CD4-positive, CD25-positive, alpha-beta regulatory T cell (primary cell): Measurements from ENCODE around the gene NEK5. TPM values are rescaled to one million over a fixed set of nuclear protein-coding genes. Genes with fewer than 3 reads are reported as not detected.
"Not testable (repeated sequence)": the region's sequence is repeated elsewhere in the genome, so short reads cannot be mapped to it uniquely, and the experiment has no call there.

Experiments used
- ATAC-seq, 2 donors: fragments of 150-1000 bp; cut with Tn5 transposase; one replicate each; pipeline ENCODE4 v1.10.0; 2021; ENCODE audit warnings: low read depth in 2 of 2, moderate number of reproducible peaks in 2 of 2, moderate library complexity in 1 of 2
- DNase-seq, 3 donors: peaks; one replicate each; pipeline versions ENCODE4 v3.0.0 to v3.0.0-alpha.2; 2012 to 2022; ENCODE audit warnings: mixed read lengths in 1 of 3
- H3K27ac ChIP-seq: one replicate; pipeline ENCODE4 v1.7.0; 2013; ENCODE audit warnings: mild to moderate bottlenecking, low read length; ENCODE audit not compliant: insufficient read depth, poor library complexity, severe bottlenecking
- H3K27me3 ChIP-seq: one replicate; pipeline ENCODE4 v1.7.0; 2013; ENCODE audit warnings: low read length; ENCODE audit not compliant: control insufficient read depth, insufficient read depth
- H3K36me3 ChIP-seq: one replicate; pipeline ENCODE4 v1.7.0; 2013; ENCODE audit warnings: mild to moderate bottlenecking, low read length, moderate library complexity; ENCODE audit not compliant: control insufficient read depth, insufficient read depth
- H3K4me1 ChIP-seq: 2 replicates; pipeline ENCODE4 v1.7.0; 2013; ENCODE audit warnings: mild to moderate bottlenecking, low read length; ENCODE audit not compliant: insufficient read depth, control insufficient read depth, poor library complexity, severe bottlenecking
- H3K4me3 ChIP-seq: one replicate; pipeline ENCODE4 v1.7.0; 2013; ENCODE audit warnings: low read depth, mild to moderate bottlenecking, low read length, moderate library complexity
- H3K9me3 ChIP-seq, 2 experiments: 1 replicate in 1 of 2; 2 replicates in 1 of 2; pipeline ENCODE4 v1.7.0; 2013; ENCODE audit warnings: low read length in 2 of 2, mild to moderate bottlenecking in 1 of 2, moderate library complexity in 1 of 2; ENCODE audit not compliant: control insufficient read depth in 2 of 2
- H3K27ac Mint-ChIP-seq, 3 donors: one replicate each; pipeline ENCODE4 v1.8.0; 2020 to 2022; ENCODE audit warnings: mild to moderate bottlenecking in 3 of 3, mixed read lengths in 3 of 3, moderate library complexity in 2 of 3
- H3K27me3 Mint-ChIP-seq: one replicate; pipeline ENCODE4 v1.8.0; 2022; ENCODE audit warnings: mild to moderate bottlenecking, mixed read lengths
- H3K36me3 Mint-ChIP-seq: one replicate; pipeline ENCODE4 v1.8.0; 2020; ENCODE audit warnings: mixed read lengths
- H3K4me1 Mint-ChIP-seq, 4 donors: one replicate each; pipeline ENCODE4 v1.8.0; 2020 to 2022; ENCODE audit warnings: mixed read lengths in 4 of 4, mild to moderate bottlenecking in 1 of 4
- H3K4me3 Mint-ChIP-seq, 4 donors: one replicate each; pipeline ENCODE4 v1.8.0; 2020 to 2022; ENCODE audit warnings: mild to moderate bottlenecking in 4 of 4, mixed read lengths in 4 of 4, moderate library complexity in 3 of 4
- H3K9me3 Mint-ChIP-seq, 7 donors: one replicate each; pipeline ENCODE4 v1.8.0; 2020 to 2022; ENCODE audit warnings: mixed read lengths in 7 of 7, mild to moderate bottlenecking in 3 of 7, moderate library complexity in 2 of 7
- polyA plus RNA-seq, 4 donors: library from polyadenylated mRNA; unstranded; fragments of 300-500 nt; fragmentation: Illumina TruSeq; gene quantifications; one replicate each; pipeline ENCODE4 v1.2.3, GENCODE V29; 2021
- total RNA-seq: library from RNA; stranded (reverse); gene quantifications from one replicate; pipeline ENCODE4 v1.2.3, GENCODE V29; 2022

Gene NEK5
- total and polyA plus RNA-seq, 5 donors from 2014 or later = 0.06 to 0.07 TPM; not detected in 3

DNA sequence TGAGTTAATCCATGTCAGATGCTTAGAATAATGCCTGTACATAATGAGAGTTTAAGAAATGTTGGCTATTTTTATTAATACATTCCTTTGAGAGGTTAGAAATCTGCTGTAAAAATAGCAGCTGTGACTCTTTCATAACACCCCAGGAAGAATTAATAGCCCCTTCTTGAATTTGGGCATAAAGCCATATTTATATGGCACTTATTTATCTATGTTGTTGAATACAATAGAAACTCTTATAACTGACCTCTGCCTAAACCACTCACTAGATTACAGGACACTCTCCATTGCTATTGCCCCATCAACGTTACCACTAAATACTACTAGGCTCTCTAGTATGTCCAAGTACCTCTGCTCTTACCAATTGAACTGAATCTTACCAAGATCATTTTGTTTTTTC is 16.3 kb downstream of the NEK5 start:
- Mint-ChIP-seq H3K9me3 (peaks cover 0 to 5% (median 0%) of the 10 kb centered on the region in 7 donors), H3K4me3 (no peak overlapping the region), H3K27ac (no peak overlapping the region), H3K4me1 (no peaks in the 10 kb centered on the region), H3K27me3 (peaks cover 42% of the 10 kb centered on the region), H3K36me3 (no peaks in the 10 kb centered on the region)
- Histone ChIP-seq H3K36me3 (no peaks in the 10 kb centered on the region), H3K9me3 (no peaks in the 10 kb centered on the region), H3K27ac (no peak overlapping the region), H3K27me3 (peaks cover 21% of the 10 kb centered on the region), H3K4me1 (no peaks in the 10 kb centered on the region), H3K4me3 (no peak overlapping the region)
- DNase-seq (no peak), ATAC-seq (no peak)

DNA sequence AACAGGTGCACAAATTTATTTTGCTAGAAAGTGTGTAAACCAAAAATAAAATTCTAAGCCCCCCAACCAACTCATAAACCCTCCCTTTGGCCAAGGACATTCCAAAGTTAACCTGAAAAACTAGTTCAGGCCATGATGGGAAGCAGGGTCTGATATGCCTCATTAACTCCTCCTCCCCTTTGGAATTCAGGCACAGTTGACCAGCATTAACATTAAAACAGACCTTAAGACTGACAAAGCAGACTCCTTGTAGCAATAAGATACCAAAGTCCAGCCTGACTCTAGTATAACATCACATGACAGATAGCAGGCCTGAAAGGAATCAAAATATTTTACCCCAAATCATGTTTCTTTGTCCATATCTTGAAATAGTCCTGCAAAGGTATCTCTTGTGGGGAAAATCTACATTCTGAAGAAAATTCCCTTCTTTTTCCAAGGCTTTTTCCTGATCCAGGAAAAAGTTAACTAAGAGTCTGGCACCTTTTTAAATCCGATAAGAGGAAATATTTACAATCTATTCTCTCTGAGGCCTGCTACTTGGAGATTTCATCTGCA is 19.7 kb downstream of the NEK5 start:
- Mint-ChIP-seq H3K27me3 (peaks cover 48% of the 10 kb centered on the region), H3K4me1 (no peaks in the 10 kb centered on the region), H3K36me3 (no peaks in the 10 kb centered on the region), H3K4me3 (no peak overlapping the region), H3K9me3 (peaks cover 0 to 5% (median 0%) of the 10 kb centered on the region in 7 donors), H3K27ac (no peak overlapping the region)
- Histone ChIP-seq H3K36me3 (no peaks in the 10 kb centered on the region), H3K4me1 (no peaks in the 10 kb centered on the region), H3K4me3 (no peak overlapping the region), H3K27ac (no peak overlapping the region), H3K9me3 (no peaks in the 10 kb centered on the region), H3K27me3 (peaks cover 16% of the 10 kb centered on the region)
- no peak for DNase-seq
- no peak for ATAC-seq

DNA sequence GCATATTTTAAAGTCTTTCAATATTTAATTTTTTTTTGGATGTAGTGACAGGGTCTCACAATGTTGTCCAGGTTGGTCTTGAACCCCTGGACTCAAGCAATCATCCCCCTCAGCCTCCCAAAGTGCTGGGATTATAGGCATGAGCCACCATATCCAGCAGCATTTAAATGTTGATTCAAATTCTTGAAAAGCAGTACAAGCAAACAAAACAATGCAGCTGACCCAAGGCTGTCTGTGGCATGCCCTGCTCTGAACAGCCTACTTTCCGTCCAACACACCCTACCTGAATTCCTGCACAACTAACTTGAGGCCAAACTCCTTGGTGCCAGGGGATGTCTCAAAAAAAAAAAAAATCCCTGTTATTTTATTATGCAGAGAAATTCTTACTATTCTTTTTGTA is 23.0 kb downstream of the NEK5 start:
- Histone ChIP-seq H3K4me3 (no peak overlapping the region), H3K36me3 (no peaks in the 10 kb centered on the region), H3K27me3 (peaks cover 3% of the 10 kb centered on the region), H3K9me3 (no peaks in the 10 kb centered on the region), H3K27ac (no peak overlapping the region), H3K4me1 (no peaks in the 10 kb centered on the region)
- Mint-ChIP-seq H3K27ac (no peak overlapping the region), H3K4me3 (no peak overlapping the region), H3K36me3 (no peaks in the 10 kb centered on the region), H3K27me3 (peaks cover 35% of the 10 kb centered on the region), H3K9me3 (peaks cover 0 to 5% (median 0%) of the 10 kb centered on the region in 7 donors), H3K4me1 (no peaks in the 10 kb centered on the region)
- ATAC-seq (no peak), DNase-seq (no peak)

DNA sequence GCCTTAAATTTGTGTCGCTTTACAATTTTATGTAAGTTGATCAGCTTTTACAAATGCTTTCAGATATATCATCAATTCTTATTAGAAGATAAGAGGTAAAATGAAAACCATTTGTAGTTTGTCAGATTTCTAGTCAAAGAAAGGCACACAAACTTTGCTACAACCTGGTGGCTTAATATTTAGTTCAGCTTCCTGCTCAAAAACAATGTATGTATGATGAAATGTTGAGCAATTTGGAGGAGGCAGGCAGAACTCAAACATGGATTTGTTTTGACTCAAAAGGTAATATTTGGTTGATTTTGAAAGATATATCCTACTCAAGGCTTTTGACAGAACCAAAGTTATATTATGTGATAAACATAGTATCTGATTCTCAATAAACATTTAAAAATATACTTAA is 24.2 kb downstream of the NEK5 start:
- ATAC-seq (no peak), DNase-seq (no peak)
- Mint-ChIP-seq H3K36me3 (no peaks in the 10 kb centered on the region), H3K27me3 (peaks cover 25% of the 10 kb centered on the region), H3K4me1 (no peaks in the 10 kb centered on the region), H3K4me3 (no peak overlapping the region), H3K9me3 (peaks cover 0 to 2% (median 0%) of the 10 kb centered on the region in 7 donors), H3K27ac (no peak overlapping the region)
- H3K4me1 ChIP-seq = no peaks in the 10 kb centered on the region
- no peaks in the 10 kb centered on the region for H3K36me3 ChIP-seq
- H3K27ac ChIP-seq = no peak overlapping the region
- H3K9me3 ChIP-seq = no peaks in the 10 kb centered on the region
- H3K27me3 ChIP-seq = no peaks in the 10 kb centered on the region
- H3K4me3 ChIP-seq = no peak overlapping the region

DNA sequence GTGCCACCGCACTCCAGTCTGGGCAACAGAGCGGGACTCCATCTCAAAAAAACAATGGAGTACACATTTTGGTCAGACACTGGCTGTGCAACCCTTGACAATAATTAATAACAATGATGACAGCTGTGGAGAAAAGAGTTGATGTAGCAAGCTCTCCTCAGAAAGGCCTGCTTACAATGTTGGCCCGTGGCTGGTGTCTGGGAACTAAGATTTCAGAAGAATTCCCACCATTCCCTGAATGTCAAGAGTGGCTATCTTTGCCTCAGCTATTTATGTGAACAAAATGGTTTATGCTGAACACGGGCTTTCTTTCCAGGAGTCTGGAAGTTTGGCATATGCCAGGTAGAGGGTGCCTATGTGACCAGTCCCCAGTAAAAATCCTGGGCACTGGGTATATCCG is 25.5 kb downstream of the NEK5 start:
- H3K4me3 ChIP-seq = no peak overlapping the region
- H3K4me1 ChIP-seq = no peaks in the 10 kb centered on the region
- H3K27me3 Mint-ChIP-seq = peaks cover 16% of the 10 kb centered on the region
- H3K36me3 Mint-ChIP-seq = no peaks in the 10 kb centered on the region
- no peak overlapping the region for H3K27ac Mint-ChIP-seq
- H3K9me3 Mint-ChIP-seq = peaks cover 0 to 1% (median 0%) of the 10 kb centered on the region in 7 donors
- no peak overlapping the region for H3K27ac ChIP-seq
- DNase-seq = no peak
- H3K4me1 Mint-ChIP-seq = no peaks in the 10 kb centered on the region
- no peak overlapping the region for H3K4me3 Mint-ChIP-seq
- no peaks in the 10 kb centered on the region for H3K27me3 ChIP-seq
- H3K9me3 ChIP-seq = no peaks in the 10 kb centered on the region
- no peak for ATAC-seq
- H3K36me3 ChIP-seq = no peaks in the 10 kb centered on the region

DNA sequence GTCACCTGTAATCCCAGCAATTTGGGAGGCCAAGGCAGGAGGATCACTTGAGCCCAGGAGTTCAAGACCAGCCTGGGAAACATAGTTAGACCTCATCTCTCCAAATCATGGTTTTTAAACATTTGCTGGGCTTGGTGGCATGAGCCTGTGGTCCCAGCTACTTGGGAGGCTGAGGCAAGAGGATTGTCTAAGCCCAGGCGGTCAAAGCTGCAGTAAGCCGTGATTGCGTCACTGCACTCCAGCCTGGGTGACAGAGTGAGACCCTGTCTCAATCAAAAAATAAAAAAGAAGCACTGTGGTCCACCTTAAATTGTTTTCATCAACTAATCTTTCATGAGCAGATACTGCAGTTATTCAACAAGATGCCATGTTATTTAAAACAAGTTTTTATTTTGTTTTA is 26.4 kb downstream of the NEK5 start:
- not testable (repeated sequence) for DNase-seq, H3K4me1 ChIP-seq, H3K4me3 Mint-ChIP-seq, H3K9me3 ChIP-seq, H3K9me3 Mint-ChIP-seq, H3K27ac ChIP-seq, H3K27me3 ChIP-seq, H3K36me3 Mint-ChIP-seq, H3K36me3 ChIP-seq, H3K4me3 ChIP-seq, ATAC-seq, H3K27me3 Mint-ChIP-seq, H3K4me1 Mint-ChIP-seq, H3K27ac Mint-ChIP-seq

DNA sequence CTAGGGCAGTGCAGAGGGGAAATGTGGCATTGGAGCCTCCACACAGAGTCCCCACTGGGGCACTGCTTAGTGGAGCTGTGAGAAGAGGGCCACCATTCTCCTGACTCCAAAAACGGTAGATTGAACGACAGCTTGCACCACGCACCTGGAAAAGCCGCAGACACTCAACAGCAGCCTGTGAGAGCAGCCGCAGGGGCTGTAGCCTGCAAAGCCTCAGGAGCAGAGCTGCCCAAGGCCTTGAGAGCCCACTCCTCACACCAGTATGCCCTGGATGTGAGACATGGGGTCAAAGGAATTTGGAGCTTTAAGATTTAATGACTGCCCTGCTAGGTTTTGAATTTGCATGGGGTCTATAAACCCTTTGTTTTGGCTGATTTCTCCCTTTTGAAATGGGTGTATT is 31.7 kb downstream of the NEK5 start:
- H3K4me3 ChIP-seq = no peak overlapping the region
- Mint-ChIP-seq H3K9me3 (peaks cover 0 to 4% (median 0%) of the 10 kb centered on the region in 7 donors), H3K4me1 (no peaks in the 10 kb centered on the region), H3K27ac (no peak overlapping the region), H3K36me3 (no peaks in the 10 kb centered on the region), H3K4me3 (no peak overlapping the region), H3K27me3 (peaks cover 9% of the 10 kb centered on the region)
- H3K27ac ChIP-seq = no peak overlapping the region
- no peak for DNase-seq
- H3K36me3 ChIP-seq = no peaks in the 10 kb centered on the region
- no peaks in the 10 kb centered on the region for H3K27me3 ChIP-seq
- no peaks in the 10 kb centered on the region for H3K4me1 ChIP-seq
- no peaks in the 10 kb centered on the region for H3K9me3 ChIP-seq
- no peak for ATAC-seq

DNA sequence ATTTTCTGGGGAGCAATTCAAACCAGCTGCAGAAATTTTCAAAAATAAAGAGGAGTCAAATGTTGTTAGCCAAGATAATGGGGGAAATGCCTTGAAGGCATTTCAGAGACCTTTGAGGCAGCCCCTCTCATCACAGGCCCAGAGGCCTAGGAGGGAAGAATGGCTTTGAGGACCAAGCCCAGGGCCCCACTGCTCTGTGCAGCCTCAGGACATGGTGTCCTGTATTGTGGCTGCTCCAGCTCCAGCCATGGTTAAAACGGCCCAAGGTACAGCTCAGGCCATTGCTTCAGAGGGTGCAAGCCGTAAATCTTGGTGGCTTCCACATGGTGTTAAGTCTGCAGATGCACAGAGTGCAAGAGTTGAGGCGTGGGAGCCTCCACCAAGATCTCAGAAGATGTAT is 32.1 kb downstream of the NEK5 start:
- H3K9me3 Mint-ChIP-seq = peaks cover 0 to 4% (median 0%) of the 10 kb centered on the region in 7 donors

More for the DNA sequence above, 32.1 kb downstream of the NEK5 start:
- Mint-ChIP-seq H3K27me3 (peaks cover 7% of the 10 kb centered on the region), H3K27ac (no peak overlapping the region), H3K4me3 (no peak overlapping the region), H3K4me1 (no peaks in the 10 kb centered on the region), H3K36me3 (no peaks in the 10 kb centered on the region)
- Histone ChIP-seq H3K27me3 (no peaks in the 10 kb centered on the region), H3K9me3 (no peaks in the 10 kb centered on the region), H3K27ac (no peak overlapping the region), H3K4me1 (no peaks in the 10 kb centered on the region), H3K4me3 (no peak overlapping the region), H3K36me3 (no peaks in the 10 kb centered on the region)
- DNase-seq = no peak
- no peak for ATAC-seq
